Measurements from ENCODE around the gene PCSK6.
"Not testable (repeated sequence)": the region's sequence is repeated elsewhere in the genome, so short reads cannot be mapped to it uniquely, and the experiment has no call there.

Gene PCSK6

DNA sequence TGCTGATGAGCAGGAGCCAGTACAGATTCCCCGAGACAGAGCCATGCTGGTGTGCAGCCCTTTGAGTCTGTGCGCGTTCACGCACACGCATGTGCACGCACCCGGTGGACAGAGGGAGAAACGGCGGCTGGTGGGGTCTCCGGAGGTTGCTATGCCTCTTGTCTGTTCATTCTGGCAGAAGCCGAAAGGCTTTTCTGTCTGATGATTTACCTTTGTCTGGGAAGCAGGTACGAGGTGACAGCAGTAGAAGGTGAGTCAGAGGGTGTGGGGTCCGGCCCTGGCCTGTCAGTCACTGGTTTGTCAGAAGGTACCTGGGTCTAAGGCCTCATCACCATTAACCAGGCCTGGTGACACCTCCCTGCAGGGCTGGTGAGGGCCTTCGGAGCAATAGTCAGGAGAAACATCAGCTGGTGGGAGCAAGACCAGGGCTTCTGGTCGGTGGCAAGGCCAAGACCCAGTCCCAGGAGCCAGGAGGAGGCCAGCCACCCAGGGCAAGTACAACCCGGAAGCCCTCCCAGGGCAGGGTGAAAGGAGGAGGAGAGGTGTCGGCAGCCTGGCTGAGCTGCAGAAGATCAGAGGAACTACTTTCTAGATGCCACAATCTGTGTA, 7.5 kb downstream of the PCSK6 start:
- no peak for DNase-seq

DNA sequence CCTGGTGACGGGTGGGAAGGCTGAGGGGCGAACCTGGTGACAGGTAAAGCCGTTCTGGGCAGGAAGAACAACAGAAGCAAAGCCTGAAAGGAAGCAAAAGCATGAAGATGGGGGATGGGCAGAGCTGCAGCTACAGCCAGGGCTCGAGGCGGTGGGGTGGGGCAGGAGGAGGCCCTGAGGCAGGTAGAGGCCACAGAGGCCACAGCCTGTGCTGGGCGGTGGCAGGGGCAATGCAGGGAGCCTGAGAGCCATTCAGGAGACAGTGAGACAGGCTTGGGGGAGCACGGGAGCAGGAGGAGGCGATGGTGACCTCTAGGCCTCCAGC, 8.2 kb downstream of the PCSK6 start:
- DNase-seq = no peak

- no peak for DNase-seq
Observed at GRCh38 chr15:101480613-101481380, 8.7 kb downstream of the PCSK6 start.

- no peak for DNase-seq
Observed at GRCh38 chr15:101479851-101480612, 9.5 kb downstream of the PCSK6 start.

GRCh38 chr15:101479342-101479845, 10.1 kb downstream of the PCSK6 start:
- DNase-seq = no peak

DNA sequence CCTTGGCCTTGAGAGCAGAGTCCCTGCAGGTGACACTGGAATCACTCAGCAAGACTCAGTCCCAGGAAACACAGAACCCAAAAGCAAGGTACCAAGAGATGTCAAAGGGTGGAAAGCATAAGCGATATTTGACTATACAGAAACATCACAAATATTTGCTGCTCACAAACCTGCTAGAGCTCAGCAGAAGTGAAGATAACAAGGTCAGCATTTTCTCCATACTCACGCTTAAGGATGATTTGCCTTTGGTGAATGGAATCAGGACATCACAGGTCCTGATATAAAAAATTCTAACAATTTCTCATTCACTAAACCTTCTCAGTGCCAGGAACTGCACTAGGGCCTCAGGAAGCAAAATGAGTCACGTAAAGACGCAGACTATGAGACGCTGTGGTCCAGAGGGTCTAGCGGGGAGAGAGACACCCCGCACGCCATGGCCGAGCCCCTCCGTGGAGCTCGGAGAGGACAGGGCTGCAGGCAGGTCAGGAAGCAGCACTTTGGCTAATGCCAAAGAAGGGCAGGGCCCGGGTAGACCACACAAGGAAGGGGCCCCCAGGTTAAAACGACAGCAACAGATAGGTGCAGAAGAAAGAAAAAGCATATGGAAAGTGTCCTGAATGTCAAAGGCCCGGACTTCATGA, 10.7 kb downstream of the PCSK6 start:
- no peak for DNase-seq

- no peak for DNase-seq
Observed at GRCh38 chr15:101477851-101478362, 11.6 kb downstream of the PCSK6 start.

- no peak for DNase-seq
Observed at GRCh38 chr15:101476756-101477155, 12.8 kb downstream of the PCSK6 start.

DNA sequence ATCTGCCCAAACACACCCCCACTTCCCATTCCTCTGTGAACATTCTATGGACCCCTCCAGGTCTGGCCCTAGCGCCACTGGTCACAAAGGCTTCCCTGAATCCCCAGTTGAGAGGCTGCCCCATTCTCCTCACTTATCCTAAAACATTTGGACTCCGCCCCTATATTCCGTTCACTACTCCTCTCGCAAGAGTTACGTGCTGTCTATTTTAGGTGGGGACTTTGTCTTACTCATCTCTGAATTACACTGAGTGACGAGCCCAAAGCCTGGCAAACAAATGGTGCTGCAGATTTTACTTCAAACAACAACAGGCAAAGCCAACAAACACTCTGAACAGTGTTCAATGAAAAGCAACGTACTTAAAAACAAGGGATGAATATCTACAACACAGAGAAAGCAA, 14.5 kb downstream of the PCSK6 start:
- no peak for DNase-seq

DNA sequence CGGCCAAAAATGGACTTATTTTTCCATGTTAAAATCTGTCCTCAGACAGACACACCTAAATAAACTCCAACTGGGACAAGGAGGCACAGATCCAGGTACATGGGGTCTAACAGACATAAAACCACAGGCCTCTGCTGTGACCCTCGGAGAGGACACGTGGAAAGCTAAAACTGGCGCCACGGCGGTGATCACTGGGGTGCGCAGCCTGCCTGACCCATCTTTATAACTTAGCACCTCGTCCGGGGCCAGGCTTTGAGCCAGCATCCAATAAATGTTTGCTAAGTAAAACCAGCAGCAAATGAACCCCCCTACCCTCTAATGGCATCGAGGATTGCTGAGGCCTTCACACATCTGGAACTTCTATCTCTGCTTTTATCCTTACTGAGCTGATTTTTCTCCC, 15.3 kb downstream of the PCSK6 start:
- no peak for DNase-seq

DNA sequence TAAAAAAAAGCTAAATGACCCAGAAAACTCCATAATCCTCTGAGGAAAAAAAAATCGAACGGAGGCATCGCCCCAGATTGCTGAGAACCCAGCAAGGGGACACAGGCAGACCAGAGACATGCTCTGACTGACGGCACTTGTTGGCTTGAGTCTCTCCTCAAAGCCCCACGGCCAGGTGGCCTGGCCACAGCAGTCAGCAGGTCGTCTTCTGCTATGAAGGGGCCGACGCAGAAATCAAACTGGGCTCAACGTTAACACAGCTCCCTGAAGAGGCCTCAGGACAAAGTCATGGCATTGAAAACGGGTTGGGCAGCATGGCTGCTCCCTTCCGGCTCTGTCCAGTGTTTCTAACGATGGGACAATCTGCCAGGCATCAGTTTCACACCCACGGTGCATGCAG, 17.5 kb downstream of the PCSK6 start:
- DNase-seq = no peak

DNA sequence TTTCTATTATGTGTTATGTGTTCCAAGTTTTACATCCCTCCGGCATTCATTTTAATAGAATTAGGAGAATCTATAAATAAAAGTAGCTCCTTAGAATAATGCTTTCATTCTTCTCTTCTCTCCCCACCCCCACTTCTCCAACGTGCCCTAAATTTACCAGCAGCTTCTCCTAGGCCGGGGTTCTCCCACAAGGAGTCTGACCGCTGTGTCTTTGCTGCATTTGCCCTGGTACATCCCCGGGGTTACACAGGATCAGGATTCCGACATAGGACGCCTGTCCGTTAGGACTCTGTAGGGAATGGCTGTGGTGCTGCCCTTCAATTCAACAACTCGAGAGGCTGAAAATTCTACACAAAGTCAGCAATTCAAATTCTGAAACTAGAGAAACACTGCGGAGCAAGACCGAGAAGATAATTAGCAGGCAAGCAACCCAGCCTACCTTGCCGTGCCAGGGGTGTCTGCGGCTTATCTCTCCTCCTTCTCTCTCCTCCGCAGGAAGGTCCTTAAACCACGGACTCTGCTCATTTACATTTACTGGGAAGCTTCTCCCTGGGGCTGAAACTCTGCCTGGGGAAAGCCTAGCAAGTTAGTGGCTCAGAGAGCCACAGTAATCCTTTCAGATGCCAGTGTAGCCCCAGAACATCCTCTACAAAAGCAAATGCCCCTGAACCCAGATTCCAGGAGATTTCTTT, 18.8 kb downstream of the PCSK6 start:
- DNase-seq = no peak

DNA sequence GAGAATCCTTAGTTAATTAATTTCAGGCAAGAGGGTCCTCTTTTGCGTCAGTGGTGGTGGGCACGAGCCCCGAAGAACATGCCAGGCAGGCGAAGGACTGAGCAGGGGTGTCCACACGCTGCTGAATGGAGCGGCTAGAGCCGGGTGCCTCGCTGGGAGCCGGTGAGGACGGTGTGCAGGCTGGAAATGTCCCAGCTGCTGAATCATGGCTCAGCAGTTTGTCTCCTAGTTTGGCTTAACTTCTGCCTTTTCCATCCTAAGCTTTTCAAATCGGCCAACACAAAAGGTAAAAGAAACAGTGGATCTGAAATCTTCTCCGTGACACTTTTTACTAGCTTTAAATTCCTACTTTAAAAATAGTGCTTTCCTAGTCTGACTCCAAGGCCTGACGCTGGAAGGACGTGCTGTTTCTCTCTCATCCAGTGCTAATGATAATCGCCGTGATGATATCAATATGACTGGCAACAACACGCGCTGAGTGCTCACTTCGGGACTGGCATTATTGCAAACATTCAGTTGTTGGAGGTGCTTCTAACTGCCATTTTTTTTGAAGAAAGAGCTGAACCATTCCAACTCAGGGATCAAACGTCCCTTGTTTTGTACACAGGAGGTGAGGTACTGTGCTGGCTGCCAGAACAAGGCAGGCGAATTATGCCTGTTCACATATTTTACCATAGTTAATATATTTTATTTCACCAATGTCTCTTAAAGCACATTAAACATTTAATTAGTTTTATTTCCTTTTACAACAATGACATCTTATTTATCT, 19.8 kb downstream of the PCSK6 start:
- no peak for DNase-seq

- DNase-seq = no peak
Observed at GRCh38 chr15:101466188-101466587, 23.3 kb downstream of the PCSK6 start.

GRCh38 chr15:101464999-101465669, 24.4 kb downstream of the PCSK6 start:
- no peak for DNase-seq

DNA sequence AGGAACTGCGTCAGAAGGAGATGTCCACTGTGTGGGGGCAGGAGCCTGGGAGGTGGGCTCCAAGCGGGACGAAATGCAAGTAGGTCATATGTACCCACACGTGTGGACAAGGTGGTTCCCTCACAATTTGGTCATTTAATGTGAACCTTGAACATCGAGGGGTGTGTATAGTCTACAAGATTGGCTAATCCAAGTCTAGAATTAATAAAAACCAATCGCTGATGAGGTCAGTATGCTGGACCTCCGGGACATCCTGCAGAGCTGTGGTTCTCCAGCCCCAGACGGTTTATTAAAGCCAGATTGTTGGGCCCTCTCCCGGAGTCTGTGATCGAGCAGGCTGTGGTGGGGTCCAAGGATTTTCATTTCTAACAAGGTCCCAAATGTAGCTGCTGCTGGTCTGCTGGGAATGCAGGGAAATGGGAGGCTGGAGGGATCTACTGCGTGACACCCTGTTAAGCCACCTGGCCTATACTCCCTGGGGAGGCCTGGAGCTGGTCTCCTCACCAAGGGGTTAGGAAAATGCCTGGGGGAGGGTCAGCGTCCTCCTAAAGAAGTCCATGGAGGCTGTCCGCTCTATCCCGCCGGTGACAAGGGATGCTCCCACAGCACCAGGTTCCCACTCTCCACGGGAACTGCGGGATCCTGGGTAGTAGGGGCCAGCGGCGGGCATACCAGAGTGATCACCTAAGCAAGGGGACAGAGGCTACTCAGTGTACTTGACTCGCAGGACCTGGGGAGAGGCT, 25.1 kb downstream of the PCSK6 start:
- DNase-seq = no peak

GRCh38 chr15:101463696-101464095, 25.8 kb downstream of the PCSK6 start:
- not testable (repeated sequence) for DNase-seq

GRCh38 chr15:101463270-101463669, 26.2 kb downstream of the PCSK6 start:
- DNase-seq = no peak

- DNase-seq = no peak
Observed at GRCh38 chr15:101461097-101461496, 28.4 kb downstream of the PCSK6 start.

- DNase-seq = no peak
Observed at GRCh38 chr15:101459579-101460300, 29.8 kb downstream of the PCSK6 start.
